SH-SY5Y (cell line): ENCODE measurements around the gene GPBAR1.

Source experiments
- GATA2 ChIP-seq: IDR thresholded peaks from 2 replicates; pipeline ENCODE4 v1.6.1; 2011; ENCODE audit warnings: mild to moderate bottlenecking, low read depth, low read length
- GATA3 ChIP-seq: IDR thresholded peaks from 2 replicates; pipeline ENCODE4 v1.6.1; 2011; ENCODE audit warnings: low read depth, mild to moderate bottlenecking, low read length, moderate library complexity

DNA sequence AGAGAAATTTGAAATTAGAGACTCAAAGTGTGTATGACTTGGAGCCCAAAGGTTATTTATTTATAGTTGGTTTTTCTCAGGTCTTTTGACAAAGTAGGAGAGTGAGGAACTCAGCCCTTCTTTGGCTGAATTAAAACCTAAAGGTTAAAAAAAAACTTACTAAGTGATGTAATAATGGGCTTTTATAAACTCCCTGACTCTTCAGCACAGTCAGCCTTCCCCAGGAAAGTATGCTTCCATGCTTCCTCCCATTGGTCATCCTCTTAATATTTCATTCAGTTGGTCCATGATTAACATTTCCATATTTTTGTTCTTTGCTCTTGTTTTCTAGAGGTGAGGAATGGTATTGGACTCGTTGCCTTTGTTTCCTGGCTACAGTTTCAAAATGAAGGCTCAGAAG lies 36.6 kb upstream of the GPBAR1 start:
- TF ChIP-seq GATA3 (no peak), GATA2 (no peak)
